HCT116 (cell line): ENCODE measurements around the gene GMEB2. TPM values are rescaled to one million over a fixed set of nuclear protein-coding genes. Genes with fewer than 3 reads are reported as not detected.

Source experiments
- ATAC-seq: fragments of 200-7000 bp; cut with Tn5 transposase; 2 replicates; pipeline ENCODE4 v1.9.1; 2020; ENCODE audit warnings: mild to moderate bottlenecking, moderate library complexity
- BruUV-seq: library from RNA; stranded (reverse); fragments of 400-500 nt; replicated peaks from 2 replicates; lab custom pipeline; 2021; lab: Mats Ljungman, UMichigan
- CTCF ChIA-PET: fragments of 300-600 bp; sonication (Branson Sonifier 250); formaldehyde crosslinking; loops from one replicate; lab custom pipeline; 2021; ENCODE audit warnings: antibody characterized with exemption; lab: Charles Lee
- POLR2A ChIA-PET: fragments of 300-600, 350-600 bp; sonication (Branson Sonifier 250); formaldehyde crosslinking; loops from one replicate; lab custom pipeline; 2021; ENCODE audit warnings: antibody characterized with exemption; lab: Charles Lee
- RAD21 ChIA-PET, 2 experiments: fragments of 300-600 bp; sonication (Branson Sonifier 250); formaldehyde crosslinking; loops; one replicate each; lab custom pipeline; 2023; ENCODE audit warnings: low total read pairs in 2 of 2; ENCODE audit not compliant: uncharacterized antibody in 2 of 2, unreplicated experiment in 2 of 2, low non-redundant PET in 1 of 2; lab: Charles Lee
- DNase-seq: peaks from one replicate; pipeline ENCODE4 v3.0.0-alpha.2; 2010; ENCODE audit warnings: low read depth, low spot score
- H2AFZ ChIP-seq: fragments of 200-600 bp; shearing (Covaris generic), sonication (generic); 2 replicates; pipeline ENCODE4 v1.6.1; 2017; ENCODE audit warnings: low read depth, mixed run types, mixed read lengths, antibody characterized with exemption, low read length; ENCODE audit not compliant: poor library complexity, severe bottlenecking
- H3K27ac ChIP-seq: 2 replicates; pipeline ENCODE4 v1.5.1; 2012; ENCODE audit warnings: low read depth, low read length
- H3K27me3 ChIP-seq: fragments of 200-600 bp; sonication (generic); 2 replicates; pipeline ENCODE4 v1.6.1; 2016; ENCODE audit warnings: mixed run types, low read length, mixed read lengths; ENCODE audit not compliant: insufficient read depth
- H3K36me3 ChIP-seq, 2 experiments: fragments of 200-500 bp in 1 of 2; fragments of 200-600 bp in 1 of 2; sonication (Bioruptor generic) in 1 of 2; sonication (generic) in 1 of 2; 2 replicates each; pipeline versions ENCODE4 v1.5.1 to v1.6.1; 2014 to 2016; ENCODE audit warnings: low read length in 2 of 2, inconsistent platforms in 1 of 2, mixed read lengths in 1 of 2, mixed run types in 1 of 2; ENCODE audit not compliant: insufficient read depth in 2 of 2, control insufficient read depth in 1 of 2
- H3K4me1 ChIP-seq, 2 experiments: fragments of 200-600 bp in 1 of 2; sonication (generic) in 1 of 2; 2 replicates each; pipeline versions ENCODE4 v1.5.1 to v1.6.1; 2012 to 2017; ENCODE audit warnings: low read length in 2 of 2, inconsistent platforms in 1 of 2, mild to moderate bottlenecking in 1 of 2, mixed read lengths in 1 of 2, mixed run types in 1 of 2, moderate library complexity in 1 of 2; ENCODE audit not compliant: insufficient read depth in 2 of 2, control insufficient read depth in 1 of 2
- H3K4me2 ChIP-seq: fragments of 200-600 bp; sonication (generic); 2 replicates; pipeline ENCODE4 v1.6.1; 2017; ENCODE audit warnings: mixed run types, low read length, mixed read lengths
- H3K4me3 ChIP-seq, 2 experiments: fragments of 200-600 bp in 1 of 2; sonication (generic) in 1 of 2; replicated peaks in 1 of 2; 2 replicates each; pipeline ENCODE4 v1.5.1; 2011 to 2016; ENCODE audit warnings: low read length in 2 of 2, control low read depth in 1 of 2, low read depth in 1 of 2, mild to moderate bottlenecking in 1 of 2, mixed read lengths in 1 of 2, mixed run types in 1 of 2
- H3K79me2 ChIP-seq: fragments of 200-600 bp; sonication (generic); 2 replicates; pipeline ENCODE4 v1.6.1; 2017; ENCODE audit warnings: mild to moderate bottlenecking, mixed run types, low read length, moderate library complexity, mixed read lengths; ENCODE audit not compliant: insufficient read depth
- H3K9ac ChIP-seq: fragments of 200-600 bp; sonication (generic); 2 replicates; pipeline ENCODE4 v1.6.1; 2016; ENCODE audit warnings: low read length, mixed read lengths
- H3K9me2 ChIP-seq: fragments of 200-600 bp; sonication (generic), shearing (Covaris generic); 2 replicates; pipeline ENCODE4 v1.6.1; 2017; ENCODE audit warnings: mixed run types, mild to moderate bottlenecking, moderate library complexity; ENCODE audit not compliant: insufficient read depth
- H3K9me3 ChIP-seq, 2 experiments: fragments of 200-500 bp in 1 of 2; fragments of 200-600 bp in 1 of 2; sonication (Bioruptor generic) in 1 of 2; sonication (generic) in 1 of 2; 2 replicates each; pipeline ENCODE4 v1.6.1; 2014 to 2017; ENCODE audit warnings: low read length in 2 of 2, mixed read lengths in 2 of 2, inconsistent platforms in 1 of 2, low read depth in 1 of 2, mild to moderate bottlenecking in 1 of 2, mixed run types in 1 of 2, moderate library complexity in 1 of 2; ENCODE audit not compliant: control insufficient read depth in 1 of 2, insufficient read depth in 1 of 2
- H4K20me1 ChIP-seq: fragments of 200-600 bp; sonication (generic), shearing (Covaris generic); 2 replicates; pipeline ENCODE4 v1.6.1; 2017; ENCODE audit warnings: mixed run types, mild to moderate bottlenecking, moderate library complexity; ENCODE audit not compliant: insufficient read depth
- CEBPB ChIP-seq: IDR thresholded peaks from 2 replicates; pipeline ENCODE4 v1.6.1; 2012; ENCODE audit warnings: low read depth
- CTCF ChIP-seq, 3 experiments: fragments of 200-600 bp in 1 of 3; sonication (generic) in 1 of 3; IDR thresholded peaks in 2 of 3; conservative IDR thresholded peaks in 1 of 3; 2 replicates each; pipeline ENCODE4 v1.5.1; 2012 to 2017; ENCODE audit warnings: low read depth in 2 of 3, low read length in 2 of 3, antibody characterized with exemption in 1 of 3, borderline replicate concordance in 1 of 3, control low read depth in 1 of 3, mild to moderate bottlenecking in 1 of 3, mixed read lengths in 1 of 3, mixed run types in 1 of 3, moderate library complexity in 1 of 3; ENCODE audit not compliant: insufficient read depth in 1 of 3
- ELF1 ChIP-seq: IDR thresholded peaks from 2 replicates; pipeline ENCODE4 v1.6.1; 2012; ENCODE audit warnings: low read depth, borderline replicate concordance
- EZH2 ChIP-seq: fragments of 200-600 bp; sonication (generic); IDR thresholded peaks from 2 replicates; pipeline ENCODE4 v1.6.1; 2017; ENCODE audit warnings: antibody characterized with exemption, mixed run types
- EZH2phosphoT487 ChIP-seq: fragments of 200-600 bp; IDR thresholded peaks from 2 replicates; pipeline ENCODE4 v1.6.1; 2018; ENCODE audit warnings: antibody characterized with exemption, borderline replicate concordance
- FOSL1 ChIP-seq: IDR thresholded peaks from 2 replicates; pipeline ENCODE4 v1.6.1; 2012; ENCODE audit warnings: low read depth
- JUND ChIP-seq: IDR thresholded peaks from 2 replicates; pipeline ENCODE4 v1.6.1; 2012
- POLR2A ChIP-seq: IDR thresholded peaks from 2 replicates; pipeline ENCODE4 v1.7.0; 2011; ENCODE audit warnings: borderline replicate concordance; ENCODE audit not compliant: insufficient read depth, insufficient read length; ENCODE audit errors: extremely low read depth
- POLR2AphosphoS5 ChIP-seq: IDR thresholded peaks from 2 replicates; pipeline ENCODE4 v1.6.1; 2011; ENCODE audit warnings: mild to moderate bottlenecking, low read depth, low read length, moderate library complexity
- RAD21 ChIP-seq: IDR thresholded peaks from 2 replicates; pipeline ENCODE4 v1.6.1; 2012; ENCODE audit warnings: low read depth, mild to moderate bottlenecking
- SIN3A ChIP-seq: IDR thresholded peaks from 2 replicates; pipeline ENCODE4 v1.6.1; 2012; ENCODE audit warnings: low read depth
- SP1 ChIP-seq: IDR thresholded peaks from 2 replicates; pipeline ENCODE4 v1.6.1; 2012; ENCODE audit warnings: low read depth
- TCF7L2 ChIP-seq: IDR thresholded peaks from 2 replicates; pipeline ENCODE4 v1.7.0; 2011; ENCODE audit warnings: borderline replicate concordance, inconsistent platforms; ENCODE audit not compliant: insufficient read depth, insufficient read length; ENCODE audit errors: extremely low read depth
- ZFX ChIP-seq: fragments of 450-650 bp; IDR thresholded peaks from 2 replicates; pipeline ENCODE4 v1.6.1; 2017
- ZNF274 ChIP-seq: fragments of 200-500 bp; sonication (Bioruptor generic); IDR thresholded peaks from 2 replicates; pipeline ENCODE4 v1.6.1; 2014; ENCODE audit warnings: mild to moderate bottlenecking, low read depth, low read length, inconsistent platforms
- intact Hi-C: fragments of 100-400 bp; cut with micrococcal nuclease; formaldehyde crosslinking; loops from 2 replicates; pipeline ENCODE4 v1.10.0; 2022
- total RNA-seq: library from RNA; stranded (reverse); gene quantifications from one replicate; pipeline ENCODE4 v1.2.1, GENCODE V29; 2021; ENCODE audit not compliant: unreplicated experiment
- TF ChIP-seq, protein P1 (sequence below): IDR thresholded peaks from 2 replicates; pipeline ENCODE4 v1.6.1; 2012

The GMEB2 gene
- total RNA-seq, 1 experiment from 2014 or later, result 13.9 TPM

DNA sequence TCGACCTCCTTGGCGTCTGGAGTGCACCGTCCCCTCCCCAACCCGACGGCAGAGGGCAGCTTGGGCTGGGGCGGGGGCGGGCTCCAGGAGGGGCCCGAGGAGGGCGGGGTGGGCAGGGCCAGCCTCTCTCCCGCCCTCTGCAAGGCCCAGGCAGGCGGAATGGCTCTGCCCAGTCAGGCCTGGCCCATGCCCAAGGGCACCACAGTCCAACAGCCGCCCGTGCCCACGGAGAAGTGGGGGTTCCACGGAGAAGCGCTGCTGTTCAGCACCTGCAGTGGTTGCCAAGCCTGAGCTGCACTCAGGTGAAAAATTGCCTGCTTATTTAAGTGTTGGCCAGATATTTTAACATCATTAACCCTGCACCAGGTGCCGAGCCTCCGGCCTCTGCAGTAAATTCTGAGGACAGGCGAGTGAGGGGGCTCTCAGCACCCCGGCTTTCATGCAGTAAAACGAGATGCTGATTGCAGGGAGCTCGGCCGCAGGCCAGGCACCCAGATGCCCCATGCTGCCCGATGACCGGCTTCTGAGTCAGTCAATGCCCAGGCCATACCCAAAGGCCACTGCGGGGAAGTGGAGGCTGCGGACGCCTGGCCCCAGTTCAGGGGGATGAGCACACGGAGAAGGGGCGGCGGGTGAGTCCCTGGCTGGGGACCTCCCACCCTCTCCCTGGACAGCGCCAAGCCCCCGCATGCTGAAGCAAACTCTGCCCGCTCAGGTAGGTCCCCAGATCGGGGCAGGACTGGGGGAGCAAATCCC lies 79.0 kb downstream of the GMEB2 start, which contains the start of gene SRMS:
TSS of gene SRMS (minus strand) at position 25 of the 756 bp plus-strand sequence. CDS start 286 bp downstream, outside the sequence.
- Histone ChIP-seq H3K4me2 (peak within 1 kb of the TSS; percentile 19; the same call in 1 of the 2 replicates), H3K9me3 (no peaks in the 10 kb centered on the region), H3K36me3 (no peaks in the 10 kb centered on the region), H3K4me3 (no peak within 1 kb of the TSS), H3K4me1 (peaks cover 37 to 49% of the 10 kb centered on the region in 2 experiments), H3K79me2 (no peaks in the 10 kb centered on the region), H2AFZ (no peak within 1 kb of the TSS), H3K27ac (no peak within 1 kb of the TSS), H3K9me2 (no peaks in the 10 kb centered on the region), H4K20me1 (no peaks in the 10 kb centered on the region), H3K9ac (no peak within 1 kb of the TSS), H3K27me3 (no peaks in the 10 kb centered on the region)
- no peak for TF ChIP-seq POLR2A
- TF ChIP-seq RAD21, result no peak
- TF ChIP-seq, protein P1, sequence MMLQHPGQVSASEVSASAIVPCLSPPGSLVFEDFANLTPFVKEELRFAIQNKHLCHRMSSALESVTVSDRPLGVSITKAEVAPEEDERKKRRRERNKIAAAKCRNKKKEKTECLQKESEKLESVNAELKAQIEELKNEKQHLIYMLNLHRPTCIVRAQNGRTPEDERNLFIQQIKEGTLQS, result no peak
- TF ChIP-seq JUND, result no peak
- TF ChIP-seq EZH2, result no peak
- no peak for TF ChIP-seq SIN3A
- no peak for TF ChIP-seq EZH2phosphoT487
- no peak for TF ChIP-seq ZNF274
- TF ChIP-seq TCF7L2, result no peak
- TF ChIP-seq CEBPB, result no peak
- TF ChIP-seq FOSL1, result no peak
- TF ChIP-seq SP1, result no peak
- no peak for TF ChIP-seq ZFX
- no peak for TF ChIP-seq ELF1
- no peak for TF ChIP-seq CTCF (IDR thresholded peaks at IDR 0.05 in 2 of 3, conservative IDR thresholded peaks at IDR 0.05 in 1 of 3; ENCODE audit: borderline replicate concordance in 1 of 3, insufficient read depth in 1 of 3, low read depth in 2 of 3, low read length in 2 of 3)
- TF ChIP-seq POLR2AphosphoS5, result no peak
- intact Hi-C loops, result no loop called here
- RAD21 ChIA-PET, result no interaction called here
- POLR2A ChIA-PET, result no interaction called here
- no TSS peak for BruUV-seq
- CTCF ChIA-PET, result interaction anchor here (1.7 kb wide), 1 partner anchor 11 kb away, joined by 7 read pairs; the partner anchor contains the start of gene PTK6
- ATAC-seq (peak; percentile 40), DNase-seq (no peak)
